Endothelial cell of umbilical vein (primary cell): Measurements from ENCODE around the gene SRBD1.

Experiments
- EZH2 ChIP-seq: IDR thresholded peaks from 2 replicates; pipeline ENCODE4 v1.6.1; 2012; ENCODE audit warnings: borderline replicate concordance, low read depth, mild to moderate bottlenecking, moderate library complexity, low read length, inconsistent platforms; ENCODE audit not compliant: severe bottlenecking
- FOS ChIP-seq: IDR thresholded peaks from 2 replicates; pipeline ENCODE4 v1.6.1; 2011; ENCODE audit warnings: mild to moderate bottlenecking, low read length, moderate library complexity, borderline replicate concordance; ENCODE audit not compliant: insufficient read depth
- JUN ChIP-seq: IDR thresholded peaks from 2 replicates; pipeline ENCODE4 v1.6.1; 2011; ENCODE audit warnings: borderline replicate concordance, low read depth; ENCODE audit not compliant: insufficient read length, insufficient read depth
- MAX ChIP-seq: IDR thresholded peaks from 2 replicates; pipeline ENCODE4 v1.6.1; 2011; ENCODE audit not compliant: insufficient read depth, insufficient read length
- POLR2A ChIP-seq: IDR thresholded peaks from 2 replicates; pipeline ENCODE4 v1.6.1; 2012; ENCODE audit warnings: low read depth, mild to moderate bottlenecking, control low read depth, low read length
- POLR2AphosphoS5 ChIP-seq: IDR thresholded peaks from 2 replicates; pipeline ENCODE4 v1.6.1; 2012; ENCODE audit warnings: low read depth, mild to moderate bottlenecking, control low read depth, low read length, moderate library complexity; ENCODE audit not compliant: insufficient read depth
- TF ChIP-seq, protein P1 (sequence below), 2 donors: IDR thresholded peaks; 1 replicate in 1 of 2; 2 replicates in 1 of 2; pipeline ENCODE4 v1.5.1; 2011; ENCODE audit warnings: low read length in 2 of 2, mild to moderate bottlenecking in 2 of 2, moderate library complexity in 2 of 2, control low read depth in 1 of 2, inconsistent platforms in 1 of 2, low read depth in 1 of 2; ENCODE audit not compliant: insufficient read depth in 1 of 2; ENCODE audit errors: extremely low read depth in 1 of 2

DNA sequence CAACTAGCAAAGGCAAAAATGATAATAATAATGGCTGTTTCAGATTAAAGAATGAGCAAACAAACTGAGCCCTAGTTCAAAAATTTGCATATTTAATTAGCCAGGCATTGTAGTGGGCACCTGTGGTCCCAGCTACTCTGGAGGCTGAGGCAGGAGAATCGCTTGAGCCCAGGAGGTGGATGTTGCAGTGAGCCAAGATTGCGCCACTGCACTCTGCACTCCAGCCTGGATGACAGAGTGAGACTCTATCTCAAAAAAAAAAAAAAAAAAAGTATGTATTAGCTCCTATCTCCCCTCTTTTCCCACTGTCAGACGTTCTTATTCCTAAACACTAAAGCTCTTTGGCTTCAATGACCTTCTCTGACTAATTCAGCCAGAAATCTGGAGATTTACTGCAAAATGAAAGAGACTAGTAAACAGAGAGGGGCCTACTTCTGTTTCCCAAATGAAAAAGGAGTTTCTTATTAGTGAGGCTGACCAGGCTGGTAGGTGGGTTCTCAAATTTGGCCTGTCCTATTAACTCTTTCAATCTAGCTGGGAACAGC, 3.9 kb upstream of the SRBD1 start:
- no peak for TF ChIP-seq POLR2A
- TF ChIP-seq, protein P1, sequence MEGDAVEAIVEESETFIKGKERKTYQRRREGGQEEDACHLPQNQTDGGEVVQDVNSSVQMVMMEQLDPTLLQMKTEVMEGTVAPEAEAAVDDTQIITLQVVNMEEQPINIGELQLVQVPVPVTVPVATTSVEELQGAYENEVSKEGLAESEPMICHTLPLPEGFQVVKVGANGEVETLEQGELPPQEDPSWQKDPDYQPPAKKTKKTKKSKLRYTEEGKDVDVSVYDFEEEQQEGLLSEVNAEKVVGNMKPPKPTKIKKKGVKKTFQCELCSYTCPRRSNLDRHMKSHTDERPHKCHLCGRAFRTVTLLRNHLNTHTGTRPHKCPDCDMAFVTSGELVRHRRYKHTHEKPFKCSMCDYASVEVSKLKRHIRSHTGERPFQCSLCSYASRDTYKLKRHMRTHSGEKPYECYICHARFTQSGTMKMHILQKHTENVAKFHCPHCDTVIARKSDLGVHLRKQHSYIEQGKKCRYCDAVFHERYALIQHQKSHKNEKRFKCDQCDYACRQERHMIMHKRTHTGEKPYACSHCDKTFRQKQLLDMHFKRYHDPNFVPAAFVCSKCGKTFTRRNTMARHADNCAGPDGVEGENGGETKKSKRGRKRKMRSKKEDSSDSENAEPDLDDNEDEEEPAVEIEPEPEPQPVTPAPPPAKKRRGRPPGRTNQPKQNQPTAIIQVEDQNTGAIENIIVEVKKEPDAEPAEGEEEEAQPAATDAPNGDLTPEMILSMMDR (IDR thresholded peaks at IDR 0.05; ENCODE audit: extremely low read depth in 1 of 2, insufficient read depth in 1 of 2, low read depth in 1 of 2, low read length in 2 of 2): no peak
- no peak for TF ChIP-seq MAX
- no peak for TF ChIP-seq POLR2AphosphoS5
- no peak for TF ChIP-seq JUN
- no peak for TF ChIP-seq EZH2
- no peak for TF ChIP-seq FOS
